Measurements from ENCODE around the gene AHNAK2.

AHNAK2 gene

GRCh38 chr14:104973135-104973384, 5.1 kb downstream of the AHNAK2 start:
- H3K27me3 ChIP-seq (ENCODE audit: control insufficient read depth in 5 of 5, insufficient read depth in 4 of 5, low read length in 5 of 5) = peaks cover 28 to 53% (median 45%) of the 10 kb centered on the region in 5 donors
- H3K4me3 ChIP-seq (ENCODE audit: low read depth in 1 of 5, low read length in 5 of 5) = no peak overlapping the region
- peak overlapping the region; percentile 75 for H3K27ac ChIP-seq (ENCODE audit: low read depth, low read length)
- H3K4me1 ChIP-seq (ENCODE audit: control insufficient read depth in 5 of 5, insufficient read depth in 5 of 5, low read length in 5 of 5) = peaks cover 9 to 72% (median 62%) of the 10 kb centered on the region in 5 donors
- H3K36me3 ChIP-seq (ENCODE audit: control insufficient read depth in 5 of 5, insufficient read depth in 5 of 5, low read length in 5 of 5) = no peaks in the 10 kb centered on the region
- peak overlapping the region in 1 of 5 donors; percentile 2 for H3K9ac ChIP-seq (ENCODE audit: low read length in 5 of 5)
- H3K9me3 ChIP-seq (ENCODE audit: control insufficient read depth in 5 of 5, low read length in 5 of 5) = no peaks in the 10 kb centered on the region

- Histone ChIP-seq H3K4me3 (ENCODE audit: low read depth in 1 of 5, low read length in 5 of 5) (no peak overlapping the region), H3K36me3 (ENCODE audit: control insufficient read depth in 5 of 5, insufficient read depth in 5 of 5, low read length in 5 of 5) (no peaks in the 10 kb centered on the region), H3K9ac (ENCODE audit: low read length in 5 of 5) (peak overlapping the region in 1 of 5 donors; percentile 2), H3K27ac (ENCODE audit: low read depth, low read length) (peak overlapping the region; percentile 75), H3K9me3 (ENCODE audit: control insufficient read depth in 5 of 5, low read length in 5 of 5) (no peaks in the 10 kb centered on the region), H3K4me1 (ENCODE audit: control insufficient read depth in 5 of 5, insufficient read depth in 5 of 5, low read length in 5 of 5) (peaks cover 7 to 73% (median 64%) of the 10 kb centered on the region in 5 donors), H3K27me3 (ENCODE audit: control insufficient read depth in 5 of 5, insufficient read depth in 4 of 5, low read length in 5 of 5) (peaks cover 31 to 56% (median 50%) of the 10 kb centered on the region in 5 donors)
These were observed 5.7 kb downstream of the AHNAK2 start for GRCh38 chr14:104972301-104973134.

GRCh38 chr14:104971447-104972240, 6.5 kb downstream of the AHNAK2 start:
- H3K9ac ChIP-seq (ENCODE audit: low read length in 5 of 5) = no peak overlapping the region
- peak overlapping the region; percentile 75 for H3K27ac ChIP-seq (ENCODE audit: low read depth, low read length)
- H3K36me3 ChIP-seq (ENCODE audit: control insufficient read depth in 5 of 5, insufficient read depth in 5 of 5, low read length in 5 of 5) = no peaks in the 10 kb centered on the region
- peaks cover 40 to 61% (median 53%) of the 10 kb centered on the region in 5 donors for H3K27me3 ChIP-seq (ENCODE audit: control insufficient read depth in 5 of 5, insufficient read depth in 4 of 5, low read length in 5 of 5)
- H3K9me3 ChIP-seq (ENCODE audit: control insufficient read depth in 5 of 5, low read length in 5 of 5) = no peaks in the 10 kb centered on the region
- H3K4me1 ChIP-seq (ENCODE audit: control insufficient read depth in 5 of 5, insufficient read depth in 5 of 5, low read length in 5 of 5) = peaks cover 6 to 72% (median 61%) of the 10 kb centered on the region in 5 donors
- no peak overlapping the region for H3K4me3 ChIP-seq (ENCODE audit: low read depth in 1 of 5, low read length in 5 of 5)

- H3K9ac ChIP-seq (ENCODE audit: low read length in 5 of 5) = peak overlapping the region in 1 of 5 donors; percentile 25
- H3K9me3 ChIP-seq (ENCODE audit: control insufficient read depth in 5 of 5, low read length in 5 of 5) = no peaks in the 10 kb centered on the region
- peak overlapping the region in 4 of 5 donors; percentile 50 to 61 (median 57) for H3K4me3 ChIP-seq (ENCODE audit: low read depth in 1 of 5, low read length in 5 of 5)
- peak overlapping the region; percentile 75 for H3K27ac ChIP-seq (ENCODE audit: low read depth, low read length)
- H3K4me1 ChIP-seq (ENCODE audit: control insufficient read depth in 5 of 5, insufficient read depth in 5 of 5, low read length in 5 of 5) = peaks cover 0 to 63% (median 51%) of the 10 kb centered on the region in 5 donors
- H3K27me3 ChIP-seq (ENCODE audit: control insufficient read depth in 5 of 5, insufficient read depth in 4 of 5, low read length in 5 of 5) = peaks cover 42 to 68% (median 51%) of the 10 kb centered on the region in 5 donors
- no peaks in the 10 kb centered on the region for H3K36me3 ChIP-seq (ENCODE audit: control insufficient read depth in 5 of 5, insufficient read depth in 5 of 5, low read length in 5 of 5)
These were observed 7.7 kb downstream of the AHNAK2 start for GRCh38 chr14:104970231-104971068.

- Histone ChIP-seq H3K9ac (ENCODE audit: low read length in 5 of 5) (peak overlapping the region in 1 of 5 donors; percentile 25), H3K27me3 (ENCODE audit: control insufficient read depth in 5 of 5, insufficient read depth in 4 of 5, low read length in 5 of 5) (peaks cover 42 to 65% (median 52%) of the 10 kb centered on the region in 5 donors), H3K27ac (ENCODE audit: low read depth, low read length) (no peak overlapping the region), H3K9me3 (ENCODE audit: control insufficient read depth in 5 of 5, low read length in 5 of 5) (no peaks in the 10 kb centered on the region), H3K36me3 (ENCODE audit: control insufficient read depth in 5 of 5, insufficient read depth in 5 of 5, low read length in 5 of 5) (no peaks in the 10 kb centered on the region), H3K4me3 (ENCODE audit: low read depth in 1 of 5, low read length in 5 of 5) (peak overlapping the region; percentile 50 to 61 (median 57)), H3K4me1 (ENCODE audit: control insufficient read depth in 5 of 5, insufficient read depth in 5 of 5, low read length in 5 of 5) (peaks cover 0 to 59% (median 49%) of the 10 kb centered on the region in 5 donors)
These were observed 8.4 kb downstream of the AHNAK2 start for GRCh38 chr14:104969741-104970230.

- H3K27ac ChIP-seq (ENCODE audit: low read depth, low read length) = no peak overlapping the region
- peak overlapping the region in 1 of 5 donors; percentile 35 for H3K9ac ChIP-seq (ENCODE audit: low read length in 5 of 5)
- H3K9me3 ChIP-seq (ENCODE audit: control insufficient read depth in 5 of 5, low read length in 5 of 5) = no peaks in the 10 kb centered on the region
- H3K27me3 ChIP-seq (ENCODE audit: control insufficient read depth in 5 of 5, insufficient read depth in 4 of 5, low read length in 5 of 5) = peaks cover 42 to 63% (median 45%) of the 10 kb centered on the region in 5 donors
- H3K4me3 ChIP-seq (ENCODE audit: low read depth in 1 of 5, low read length in 5 of 5) = peak overlapping the region; percentile 28 to 61 (median 57)
- no peaks in the 10 kb centered on the region for H3K36me3 ChIP-seq (ENCODE audit: control insufficient read depth in 5 of 5, insufficient read depth in 5 of 5, low read length in 5 of 5)
- peaks cover 0 to 51% (median 43%) of the 10 kb centered on the region in 5 donors for H3K4me1 ChIP-seq (ENCODE audit: control insufficient read depth in 5 of 5, insufficient read depth in 5 of 5, low read length in 5 of 5)
These were observed 9.4 kb downstream of the AHNAK2 start for GRCh38 chr14:104968541-104969401.

- peak overlapping the region in 1 of 5 donors; percentile 27 for H3K9ac ChIP-seq (ENCODE audit: low read length in 5 of 5)
- no peak overlapping the region for H3K27ac ChIP-seq (ENCODE audit: low read depth, low read length)
These were observed 10.0 kb downstream of the AHNAK2 start for GRCh38 chr14:104968153-104968527.

GRCh38 chr14:104967386-104968152, 10.6 kb downstream of the AHNAK2 start:
- Histone ChIP-seq H3K27me3 (ENCODE audit: control insufficient read depth in 5 of 5, insufficient read depth in 4 of 5, low read length in 5 of 5) (peaks cover 33 to 52% (median 41%) of the 10 kb centered on the region in 5 donors), H3K9ac (ENCODE audit: low read length in 5 of 5) (peak overlapping the region in 2 of 5 donors; percentile 41 to 52), H3K4me1 (ENCODE audit: control insufficient read depth in 5 of 5, insufficient read depth in 5 of 5, low read length in 5 of 5) (peaks cover 0 to 39% (median 32%) of the 10 kb centered on the region in 5 donors), H3K36me3 (ENCODE audit: control insufficient read depth in 5 of 5, insufficient read depth in 5 of 5, low read length in 5 of 5) (no peaks in the 10 kb centered on the region), H3K27ac (ENCODE audit: low read depth, low read length) (no peak overlapping the region), H3K9me3 (ENCODE audit: control insufficient read depth in 5 of 5, low read length in 5 of 5) (no peaks in the 10 kb centered on the region), H3K4me3 (ENCODE audit: low read depth in 1 of 5, low read length in 5 of 5) (peak overlapping the region; percentile 28 to 61 (median 57))

More at GRCh38 chr14:104968153-104968527, 10.0 kb downstream of the AHNAK2 start:
- Histone ChIP-seq H3K4me3 (ENCODE audit: low read depth in 1 of 5, low read length in 5 of 5) (peak overlapping the region; percentile 28 to 61 (median 57)), H3K4me1 (ENCODE audit: control insufficient read depth in 5 of 5, insufficient read depth in 5 of 5, low read length in 5 of 5) (peaks cover 0 to 45% (median 38%) of the 10 kb centered on the region in 5 donors), H3K9me3 (ENCODE audit: control insufficient read depth in 5 of 5, low read length in 5 of 5) (no peaks in the 10 kb centered on the region), H3K27me3 (ENCODE audit: control insufficient read depth in 5 of 5, insufficient read depth in 4 of 5, low read length in 5 of 5) (peaks cover 38 to 57% (median 45%) of the 10 kb centered on the region in 5 donors), H3K36me3 (ENCODE audit: control insufficient read depth in 5 of 5, insufficient read depth in 5 of 5, low read length in 5 of 5) (no peaks in the 10 kb centered on the region)
